ENCODE results near the gene CORIN.
"Not testable (repeated sequence)": the region's sequence is repeated elsewhere in the genome, so short reads cannot be mapped to it uniquely, and the experiment has no call there.

Gene CORIN

DNA sequence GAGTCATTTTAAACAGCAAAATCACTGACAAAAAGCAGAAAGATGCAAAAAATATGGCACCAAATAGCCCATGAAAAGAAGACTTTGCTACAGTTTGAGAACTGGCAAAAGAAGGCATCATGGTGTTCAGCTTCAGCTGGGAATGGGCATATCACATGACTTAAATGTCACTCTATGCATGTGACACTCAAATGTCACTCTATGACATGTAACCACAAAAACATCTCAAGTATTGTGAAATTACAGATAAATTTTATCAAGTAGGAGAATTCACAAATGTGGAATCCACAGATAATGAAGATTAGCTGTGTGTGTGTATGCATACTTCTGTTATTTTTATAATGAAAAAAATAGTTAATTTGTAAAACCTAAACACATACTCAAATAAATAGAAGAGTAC is 270.9 kb downstream of the CORIN start:
- Histone ChIP-seq H3K4me1 (ENCODE audit: control extremely low read depth in 1 of 4, control insufficient read depth in 4 of 4, insufficient read depth in 4 of 4, low read length in 3 of 4) (peaks cover 0 to 9% (median 8%) of the 10 kb centered on the region in 4 experiments), H3K27me3 (replicated peaks in 2 of 5; ENCODE audit: control insufficient read depth in 4 of 5, insufficient read depth in 5 of 5, low read length in 4 of 5) (no peaks in the 10 kb centered on the region), H3K4me3 (ENCODE audit: control insufficient read depth in 1 of 7, extremely low read depth in 1 of 7, insufficient read depth in 4 of 7, low read depth in 2 of 7, low read length in 6 of 7) (no peak overlapping the region), H3K27ac (ENCODE audit: insufficient read depth in 1 of 2, low read depth in 1 of 2, low read length in 2 of 2, poor library complexity in 1 of 2, severe bottlenecking in 2 of 2) (no peak overlapping the region), H3K9me3 (ENCODE audit: control extremely low read depth in 1 of 5, control insufficient read depth in 4 of 5, insufficient read depth in 2 of 5, low read depth in 1 of 5, low read length in 4 of 5) (no peaks in the 10 kb centered on the region), H3K36me3 (ENCODE audit: control insufficient read depth in 4 of 4, insufficient read depth in 4 of 4, low read length in 3 of 4) (peaks cover 4 to 23% (median 9%) of the 10 kb centered on the region in 4 experiments)
- ChIA-PET CTCF (interaction anchor here (1.4 to 2.1 kb wide), 3 partner anchors 10 to 55 kb away, joined by 3 to 7 read pairs (median 3); no protein-coding TSS in a partner anchor), POLR2A (no interaction called here)
- DNase-seq: peak in 1 of 3 donors; percentile 33

DNA sequence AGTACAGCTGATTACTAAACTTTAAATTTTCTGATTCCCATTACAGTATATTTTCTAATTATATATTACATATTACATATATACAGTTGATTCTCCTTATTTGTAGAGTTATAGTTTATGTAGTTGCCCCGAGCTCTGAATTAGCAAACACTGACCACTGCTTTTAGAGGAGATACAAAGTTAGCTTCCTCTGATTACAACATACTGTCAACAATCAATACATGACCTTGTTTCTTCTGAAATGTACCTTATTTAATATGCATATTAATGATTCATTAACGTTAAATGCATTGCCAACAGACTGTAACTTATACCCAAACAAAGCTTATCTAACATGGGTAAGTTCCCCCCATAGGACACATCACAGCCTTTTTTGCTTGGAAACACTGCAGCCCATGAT is 271.3 kb downstream of the CORIN start:
- no CpG with 5 or more reads among the region's 2 CpGs for WGBS (ENCODE audit: insufficient coverage)
- no peak for DNase-seq
- CTCF ChIA-PET: interaction anchor here (1.4 to 2.1 kb wide), 2 partner anchors 11 to 17 kb away, joined by 3 to 7 read pairs; no protein-coding TSS in a partner anchor

DNA sequence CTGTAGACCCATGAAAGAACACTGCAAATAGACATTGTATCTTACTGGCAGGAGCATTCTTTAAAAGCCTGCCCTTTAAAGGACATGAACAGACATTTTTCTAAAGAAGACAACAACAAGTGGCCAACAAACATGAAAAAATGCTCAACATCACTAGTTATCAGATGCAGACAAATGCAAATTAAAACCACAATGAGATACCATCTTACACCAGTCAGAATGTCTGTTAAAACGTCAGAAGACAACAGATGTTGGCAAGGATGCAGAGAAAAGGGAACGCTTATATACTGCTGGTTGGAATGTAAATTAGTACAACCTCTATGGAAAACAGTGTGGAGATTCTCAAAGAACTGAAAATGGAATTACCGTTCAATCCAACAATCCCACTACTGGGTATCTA is 275.6 kb downstream of the CORIN start:
- no peak overlapping the region for H3K27ac ChIP-seq (ENCODE audit: insufficient read depth in 1 of 2, low read depth in 1 of 2, low read length in 2 of 2, poor library complexity in 1 of 2, severe bottlenecking in 2 of 2)
- peaks cover 0 to 9% (median 8%) of the 10 kb centered on the region in 4 experiments for H3K4me1 ChIP-seq (ENCODE audit: control extremely low read depth in 1 of 4, control insufficient read depth in 4 of 4, insufficient read depth in 4 of 4, low read length in 3 of 4)
- WGBS (ENCODE audit: insufficient coverage): no CpG with 5 or more reads among the region's 3 CpGs
- H3K27me3 ChIP-seq (replicated peaks in 2 of 5; ENCODE audit: control insufficient read depth in 4 of 5, insufficient read depth in 5 of 5, low read length in 4 of 5): no peaks in the 10 kb centered on the region
- CTCF ChIA-PET: no interaction called here
- POLR2A ChIA-PET: no interaction called here
- no peak overlapping the region for H3K4me3 ChIP-seq (ENCODE audit: control insufficient read depth in 1 of 7, extremely low read depth in 1 of 7, insufficient read depth in 4 of 7, low read depth in 2 of 7, low read length in 6 of 7)
- no peaks in the 10 kb centered on the region for H3K9me3 ChIP-seq (ENCODE audit: control extremely low read depth in 1 of 5, control insufficient read depth in 4 of 5, insufficient read depth in 2 of 5, low read depth in 1 of 5, low read length in 4 of 5)
- peaks cover 0 to 14% (median 0%) of the 10 kb centered on the region in 4 experiments for H3K36me3 ChIP-seq (ENCODE audit: control insufficient read depth in 4 of 4, insufficient read depth in 4 of 4, low read length in 3 of 4)
- peak in 2 of 3 donors; percentile 33 to 70 for DNase-seq

More for the DNA sequence above, 271.3 kb downstream of the CORIN start:
- H3K4me3 ChIP-seq (ENCODE audit: control insufficient read depth in 1 of 7, extremely low read depth in 1 of 7, insufficient read depth in 4 of 7, low read depth in 2 of 7, low read length in 6 of 7): no peak overlapping the region
- H3K27me3 ChIP-seq (replicated peaks in 2 of 5; ENCODE audit: control insufficient read depth in 4 of 5, insufficient read depth in 5 of 5, low read length in 4 of 5): no peaks in the 10 kb centered on the region
- peaks cover 0 to 9% (median 8%) of the 10 kb centered on the region in 4 experiments for H3K4me1 ChIP-seq (ENCODE audit: control extremely low read depth in 1 of 4, control insufficient read depth in 4 of 4, insufficient read depth in 4 of 4, low read length in 3 of 4)
- POLR2A ChIA-PET: no interaction called here
- no peak overlapping the region for H3K27ac ChIP-seq (ENCODE audit: insufficient read depth in 1 of 2, low read depth in 1 of 2, low read length in 2 of 2, poor library complexity in 1 of 2, severe bottlenecking in 2 of 2)
- peaks cover 4 to 22% (median 9%) of the 10 kb centered on the region in 4 experiments for H3K36me3 ChIP-seq (ENCODE audit: control insufficient read depth in 4 of 4, insufficient read depth in 4 of 4, low read length in 3 of 4)
- H3K9me3 ChIP-seq (ENCODE audit: control extremely low read depth in 1 of 5, control insufficient read depth in 4 of 5, insufficient read depth in 2 of 5, low read depth in 1 of 5, low read length in 4 of 5): no peaks in the 10 kb centered on the region

DNA sequence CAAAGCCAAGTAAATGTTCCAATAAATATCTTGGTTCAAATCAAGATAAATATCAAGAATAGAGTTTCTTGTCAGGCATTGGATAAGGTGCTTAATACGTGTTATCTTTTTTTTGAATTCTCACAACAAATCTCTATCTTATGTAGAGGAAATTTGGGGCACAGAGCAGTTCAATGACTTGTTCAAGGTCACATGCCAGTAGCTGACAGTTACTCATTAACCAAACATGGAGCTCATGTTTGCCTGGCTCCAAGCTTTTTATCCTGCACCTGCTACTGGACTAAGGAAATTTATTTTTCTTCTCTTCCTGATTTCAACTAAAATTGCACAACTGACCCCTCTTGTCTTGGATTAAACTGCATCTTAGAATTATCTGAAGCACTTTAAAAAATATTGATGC is 276.5 kb downstream of the CORIN start:
- Histone ChIP-seq H3K4me1 (ENCODE audit: control extremely low read depth in 1 of 4, control insufficient read depth in 4 of 4, insufficient read depth in 4 of 4, low read length in 3 of 4) (peaks cover 0 to 9% (median 8%) of the 10 kb centered on the region in 4 experiments), H3K4me3 (ENCODE audit: control insufficient read depth in 1 of 7, extremely low read depth in 1 of 7, insufficient read depth in 4 of 7, low read depth in 2 of 7, low read length in 6 of 7) (no peak overlapping the region), H3K27ac (ENCODE audit: insufficient read depth in 1 of 2, low read depth in 1 of 2, low read length in 2 of 2, poor library complexity in 1 of 2, severe bottlenecking in 2 of 2) (no peak overlapping the region), H3K9me3 (ENCODE audit: control extremely low read depth in 1 of 5, control insufficient read depth in 4 of 5, insufficient read depth in 2 of 5, low read depth in 1 of 5, low read length in 4 of 5) (no peaks in the 10 kb centered on the region), H3K36me3 (ENCODE audit: control insufficient read depth in 4 of 4, insufficient read depth in 4 of 4, low read length in 3 of 4) (peaks cover 0 to 14% (median 0%) of the 10 kb centered on the region in 4 experiments), H3K27me3 (replicated peaks in 2 of 5; ENCODE audit: control insufficient read depth in 4 of 5, insufficient read depth in 5 of 5, low read length in 4 of 5) (no peaks in the 10 kb centered on the region)
- POLR2A ChIA-PET: no interaction called here
- no peak for DNase-seq
- 100% methylated on average over 1 of the region's 1 CpG for WGBS (ENCODE audit: insufficient coverage)
- CTCF ChIA-PET: no interaction called here

DNA sequence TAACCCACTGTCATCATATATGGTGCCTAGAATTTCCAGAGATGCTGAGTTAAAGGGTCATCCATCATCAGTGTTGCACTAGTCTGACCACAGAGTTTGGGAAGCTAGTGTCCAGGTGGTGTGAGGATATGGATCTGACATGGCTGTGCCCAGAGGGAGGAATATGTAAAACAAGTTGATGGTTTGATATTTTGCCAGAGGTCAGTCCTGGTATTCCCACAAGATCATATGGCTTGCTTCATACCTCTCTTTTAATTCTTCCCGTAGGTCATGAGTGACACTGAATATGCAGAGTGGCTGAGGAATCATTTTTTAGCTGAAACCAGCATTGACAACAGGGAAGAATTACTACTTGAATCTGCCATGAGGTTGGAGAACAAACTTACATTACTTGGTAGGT is 277.2 kb downstream of the CORIN start:
- CTCF ChIA-PET: no interaction called here
- Histone ChIP-seq H3K9me3 (ENCODE audit: control extremely low read depth in 1 of 5, control insufficient read depth in 4 of 5, insufficient read depth in 2 of 5, low read depth in 1 of 5, low read length in 4 of 5) (no peaks in the 10 kb centered on the region), H3K36me3 (ENCODE audit: control insufficient read depth in 4 of 4, insufficient read depth in 4 of 4, low read length in 3 of 4) (peaks cover 0 to 14% (median 0%) of the 10 kb centered on the region in 4 experiments), H3K4me1 (ENCODE audit: control extremely low read depth in 1 of 4, control insufficient read depth in 4 of 4, insufficient read depth in 4 of 4, low read length in 3 of 4) (peaks cover 0 to 9% (median 8%) of the 10 kb centered on the region in 4 experiments), H3K27me3 (replicated peaks in 2 of 5; ENCODE audit: control insufficient read depth in 4 of 5, insufficient read depth in 5 of 5, low read length in 4 of 5) (no peaks in the 10 kb centered on the region), H3K4me3 (ENCODE audit: control insufficient read depth in 1 of 7, extremely low read depth in 1 of 7, insufficient read depth in 4 of 7, low read depth in 2 of 7, low read length in 6 of 7) (no peak overlapping the region), H3K27ac (ENCODE audit: insufficient read depth in 1 of 2, low read depth in 1 of 2, low read length in 2 of 2, poor library complexity in 1 of 2, severe bottlenecking in 2 of 2) (no peak overlapping the region)
- WGBS (ENCODE audit: insufficient coverage): 100% methylated on average over 1 of the region's 1 CpG
- DNase-seq: no peak
- POLR2A ChIA-PET: no interaction called here

DNA sequence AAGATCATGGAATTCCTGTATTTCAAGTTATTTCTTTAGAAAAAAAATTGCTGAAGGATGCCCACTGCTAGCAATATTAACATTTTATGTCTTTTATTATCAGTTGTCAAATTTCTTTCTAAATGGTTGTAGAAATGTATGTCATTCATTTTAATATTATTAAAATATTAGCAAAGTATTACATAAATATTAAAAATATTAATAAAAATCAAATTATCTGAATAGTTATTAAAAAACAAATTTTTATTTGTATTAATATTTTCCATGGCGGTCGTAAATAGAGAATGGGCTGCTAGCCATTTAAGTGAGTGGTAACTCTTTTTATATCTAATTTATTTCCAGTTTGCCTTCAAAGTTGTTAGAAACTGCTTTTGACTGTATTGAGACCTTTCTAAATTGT is 280.6 kb downstream of the CORIN start:
- H3K4me3 ChIP-seq (ENCODE audit: control insufficient read depth in 1 of 7, extremely low read depth in 1 of 7, insufficient read depth in 4 of 7, low read depth in 2 of 7, low read length in 6 of 7): no peak overlapping the region
- no peaks in the 10 kb centered on the region for H3K4me1 ChIP-seq (ENCODE audit: control extremely low read depth in 1 of 4, control insufficient read depth in 4 of 4, insufficient read depth in 4 of 4, low read length in 3 of 4)
- H3K36me3 ChIP-seq (ENCODE audit: control insufficient read depth in 4 of 4, insufficient read depth in 4 of 4, low read length in 3 of 4): peaks cover 0 to 23% (median 0%) of the 10 kb centered on the region in 4 experiments
- H3K9me3 ChIP-seq (ENCODE audit: control extremely low read depth in 1 of 5, control insufficient read depth in 4 of 5, insufficient read depth in 2 of 5, low read depth in 1 of 5, low read length in 4 of 5): no peaks in the 10 kb centered on the region
- ChIA-PET CTCF (interaction anchor here (0.9 kb wide), 1 partner anchor 38 kb away, joined by 3 read pairs; no protein-coding TSS in a partner anchor), POLR2A (no interaction called here)
- H3K27ac ChIP-seq (ENCODE audit: insufficient read depth in 1 of 2, low read depth in 1 of 2, low read length in 2 of 2, poor library complexity in 1 of 2, severe bottlenecking in 2 of 2): no peak overlapping the region
- H3K27me3 ChIP-seq (replicated peaks in 2 of 5; ENCODE audit: control insufficient read depth in 4 of 5, insufficient read depth in 5 of 5, low read length in 4 of 5): no peaks in the 10 kb centered on the region
- no CpG with 5 or more reads among the region's 2 CpGs for WGBS (ENCODE audit: insufficient coverage)
- DNase-seq: no peak

DNA sequence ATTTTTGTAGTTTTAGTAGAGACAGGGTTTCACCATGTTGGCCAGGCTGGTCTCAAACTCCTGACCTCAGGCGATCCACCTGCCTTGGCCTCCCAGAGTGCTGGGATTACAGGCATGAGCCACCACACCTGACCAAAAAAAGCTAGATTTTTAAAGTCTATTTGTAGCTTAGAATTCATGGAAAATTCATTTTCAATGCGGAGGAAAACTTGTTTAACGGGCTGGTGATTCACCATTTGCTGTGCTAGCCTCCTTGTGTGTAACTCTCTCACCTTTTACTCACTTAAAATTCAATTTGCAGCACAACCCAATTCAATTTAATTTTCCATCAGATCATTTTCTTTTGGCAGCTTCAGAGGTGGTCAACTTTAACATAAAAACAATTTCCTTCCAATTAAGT is 281.9 kb downstream of the CORIN start:
- H3K4me1 ChIP-seq (ENCODE audit: control extremely low read depth in 1 of 4, control insufficient read depth in 4 of 4, insufficient read depth in 4 of 4, low read length in 3 of 4); DNase-seq; H3K27ac ChIP-seq (ENCODE audit: insufficient read depth in 1 of 2, low read depth in 1 of 2, low read length in 2 of 2, poor library complexity in 1 of 2, severe bottlenecking in 2 of 2); H3K27me3 ChIP-seq (replicated peaks in 2 of 5; ENCODE audit: control insufficient read depth in 4 of 5, insufficient read depth in 5 of 5, low read length in 4 of 5); POLR2A ChIA-PET; H3K4me3 ChIP-seq (ENCODE audit: control insufficient read depth in 1 of 7, extremely low read depth in 1 of 7, insufficient read depth in 4 of 7, low read depth in 2 of 7, low read length in 6 of 7); H3K9me3 ChIP-seq (ENCODE audit: control extremely low read depth in 1 of 5, control insufficient read depth in 4 of 5, insufficient read depth in 2 of 5, low read depth in 1 of 5, low read length in 4 of 5): not testable (repeated sequence)
- CTCF ChIA-PET: interaction anchor here (0.9 to 1.5 kb wide), 4 partner anchors 8 to 17 kb away, joined by 3 to 5 read pairs (median 4); no protein-coding TSS in a partner anchor
- 83% methylated on average over 3 of the region's 3 CpGs for WGBS (ENCODE audit: insufficient coverage)
- H3K36me3 ChIP-seq (ENCODE audit: control insufficient read depth in 4 of 4, insufficient read depth in 4 of 4, low read length in 3 of 4): peaks cover 0 to 19% (median 0%) of the 10 kb centered on the region in 4 experiments
